ENCODE measurements around the gene AGO3.

DNA sequence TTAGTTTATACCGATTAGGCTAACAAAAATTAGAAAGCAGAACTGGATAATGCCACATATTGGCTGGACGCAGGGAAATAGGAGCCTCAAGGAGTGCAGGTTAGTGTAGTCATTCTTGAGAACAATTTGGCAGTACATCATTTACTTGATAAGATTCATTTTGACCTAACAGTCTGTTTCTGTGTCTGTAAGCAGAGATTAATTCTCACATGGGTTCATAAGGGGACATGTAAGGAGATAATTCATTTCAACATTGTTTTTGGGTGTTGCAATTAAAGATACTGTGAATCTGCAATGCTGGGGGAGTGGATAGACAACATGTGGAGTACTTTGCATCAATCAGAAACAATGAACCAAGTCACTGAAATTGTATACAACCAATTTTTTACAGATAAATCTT lies 32.0 kb downstream of the AGO3 start:
- TF ChIP-seq TCF7L2 (IDR thresholded peaks at IDR 0.05; ENCODE audit: low read depth, low read length): no peak
- TF ChIP-seq, protein P1, sequence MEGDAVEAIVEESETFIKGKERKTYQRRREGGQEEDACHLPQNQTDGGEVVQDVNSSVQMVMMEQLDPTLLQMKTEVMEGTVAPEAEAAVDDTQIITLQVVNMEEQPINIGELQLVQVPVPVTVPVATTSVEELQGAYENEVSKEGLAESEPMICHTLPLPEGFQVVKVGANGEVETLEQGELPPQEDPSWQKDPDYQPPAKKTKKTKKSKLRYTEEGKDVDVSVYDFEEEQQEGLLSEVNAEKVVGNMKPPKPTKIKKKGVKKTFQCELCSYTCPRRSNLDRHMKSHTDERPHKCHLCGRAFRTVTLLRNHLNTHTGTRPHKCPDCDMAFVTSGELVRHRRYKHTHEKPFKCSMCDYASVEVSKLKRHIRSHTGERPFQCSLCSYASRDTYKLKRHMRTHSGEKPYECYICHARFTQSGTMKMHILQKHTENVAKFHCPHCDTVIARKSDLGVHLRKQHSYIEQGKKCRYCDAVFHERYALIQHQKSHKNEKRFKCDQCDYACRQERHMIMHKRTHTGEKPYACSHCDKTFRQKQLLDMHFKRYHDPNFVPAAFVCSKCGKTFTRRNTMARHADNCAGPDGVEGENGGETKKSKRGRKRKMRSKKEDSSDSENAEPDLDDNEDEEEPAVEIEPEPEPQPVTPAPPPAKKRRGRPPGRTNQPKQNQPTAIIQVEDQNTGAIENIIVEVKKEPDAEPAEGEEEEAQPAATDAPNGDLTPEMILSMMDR (IDR thresholded peaks at IDR 0.05): no peak

All from Panc1 (cell line).